ENCODE measurements around the gene SLC13A1.

DNA sequence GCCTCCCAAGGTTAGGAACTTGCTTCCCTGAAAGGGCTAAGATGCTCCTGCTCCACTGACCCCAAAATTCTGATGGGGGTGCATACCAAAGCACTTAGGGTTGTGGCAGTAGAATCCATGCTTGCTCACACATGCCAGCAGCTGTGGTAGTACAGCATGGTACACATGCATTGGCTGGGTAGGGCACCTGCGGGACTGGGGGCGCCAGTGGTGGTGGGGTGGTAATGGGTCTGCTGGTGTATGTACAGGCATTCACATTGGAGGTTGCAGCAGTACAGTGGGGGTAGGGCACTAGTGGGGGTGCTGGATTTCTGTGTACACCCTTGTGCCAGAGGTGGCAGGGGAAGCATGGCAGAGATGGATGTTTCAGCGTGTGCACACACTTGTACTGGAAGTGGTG is 132.0 kb downstream of the SLC13A1 start:
- TF ChIP-seq POLR2AphosphoS5 (IDR thresholded peaks at IDR 0.05; ENCODE audit: borderline replicate concordance, low read depth, low read length) = no peak
- no peak for TF ChIP-seq EZH2 (IDR thresholded peaks at IDR 0.05)
- no peak for TF ChIP-seq FOXP2 (optimal IDR thresholded peaks at IDR 0.05; ENCODE audit: control extremely low read depth, extremely low read length, insufficient read depth)

All from SK-N-MC (cell line).